DOHH2 (cell line): Measurements from ENCODE around the gene ARHGEF12.

Experiments used
- H3F3A ChIP-seq: fragments of 200-600 bp; sonication (generic), shearing (Covaris generic); 2 replicates; pipeline ENCODE4 v1.6.0; 2016; ENCODE audit warnings: antibody characterized with exemption, mild to moderate bottlenecking; ENCODE audit not compliant: control insufficient read depth, insufficient read depth
- H3K27ac ChIP-seq: fragments of 200-600 bp; sonication (generic); 2 replicates; pipeline ENCODE4 v1.5.1; 2014; ENCODE audit warnings: low read depth, mild to moderate bottlenecking, low read length, moderate library complexity
- H3K27me3 ChIP-seq: fragments of 200-600 bp; sonication (generic); 2 replicates; pipeline ENCODE4 v1.6.1; 2014; ENCODE audit warnings: mild to moderate bottlenecking, low read length, mixed read lengths; ENCODE audit not compliant: control insufficient read depth
- H3K36me3 ChIP-seq: fragments of 200-600 bp; sonication (generic); 2 replicates; pipeline ENCODE4 v1.6.1; 2014; ENCODE audit warnings: mild to moderate bottlenecking, low read length, moderate library complexity, mixed read lengths; ENCODE audit not compliant: control insufficient read depth
- H3K4me1 ChIP-seq: fragments of 200-600 bp; sonication (generic); 2 replicates; pipeline ENCODE4 v1.6.1; 2014; ENCODE audit warnings: mild to moderate bottlenecking, low read length, mixed read lengths; ENCODE audit not compliant: control insufficient read depth
- H3K4me2 ChIP-seq: fragments of 200-600 bp; sonication (generic); 2 replicates; pipeline ENCODE4 v1.6.0; 2014; ENCODE audit warnings: mild to moderate bottlenecking, low read length, moderate library complexity
- H3K4me3 ChIP-seq: fragments of 200-600 bp; sonication (generic); 2 replicates; pipeline ENCODE4 v1.5.1; 2014; ENCODE audit warnings: mild to moderate bottlenecking, low read length, mixed read lengths
- H3K79me2 ChIP-seq: fragments of 200-600 bp; sonication (generic); 2 replicates; pipeline ENCODE4 v1.6.1; 2014; ENCODE audit warnings: mild to moderate bottlenecking, low read length, mixed read lengths; ENCODE audit not compliant: control insufficient read depth
- H3K9me2 ChIP-seq: fragments of 200-600 bp; sonication (generic); replicated peaks from 2 replicates; pipeline ENCODE4 v1.6.1; 2014; ENCODE audit warnings: mild to moderate bottlenecking, low read length, mixed read lengths; ENCODE audit not compliant: control insufficient read depth
- H3K9me3 ChIP-seq: fragments of 200-600 bp; sonication (generic); 2 replicates; pipeline ENCODE4 v1.6.1; 2014; ENCODE audit warnings: antibody characterized with exemption, low read length, mixed read lengths; ENCODE audit not compliant: control insufficient read depth, insufficient read depth
- H4K20me1 ChIP-seq: fragments of 200-600 bp; sonication (generic); 2 replicates; pipeline ENCODE4 v1.6.0; 2014; ENCODE audit warnings: low read depth, mild to moderate bottlenecking, antibody characterized with exemption, low read length, moderate library complexity; ENCODE audit not compliant: control insufficient read depth, insufficient read depth
- EZH2phosphoT487 ChIP-seq: fragments of 200-600 bp; sonication (generic); IDR thresholded peaks from 2 replicates; pipeline ENCODE4 v1.6.1; 2017; ENCODE audit warnings: borderline replicate concordance, mild to moderate bottlenecking, antibody characterized with exemption, low read length, moderate library complexity, mixed read lengths
- TF ChIP-seq, protein P1 (sequence below): fragments of 200-600 bp; sonication (generic); IDR thresholded peaks from one replicate; pipeline ENCODE4 v1.5.1; 2014; ENCODE audit warnings: antibody characterized with exemption, mild to moderate bottlenecking, low read depth, low read length; ENCODE audit not compliant: poor library complexity, severe bottlenecking

The ARHGEF12 gene

GRCh38 chr11:120308081-120308480 lies 28.1 kb upstream of the ARHGEF12 start:
- Histone ChIP-seq H3K4me3 (no peak overlapping the region), H3K27ac (no peak overlapping the region), H3K79me2 (no peaks in the 10 kb centered on the region), H3K4me1 (peaks cover 4% of the 10 kb centered on the region), H3F3A (no peaks in the 10 kb centered on the region), H3K36me3 (no peaks in the 10 kb centered on the region), H3K9me2 (no peaks in the 10 kb centered on the region), H3K27me3 (peaks cover 14% of the 10 kb centered on the region; the same call in 1 of the 2 replicates), H4K20me1 (no peaks in the 10 kb centered on the region), H3K4me2 (no peak overlapping the region), H3K9me3 (no peaks in the 10 kb centered on the region)
- TF ChIP-seq, protein P1, sequence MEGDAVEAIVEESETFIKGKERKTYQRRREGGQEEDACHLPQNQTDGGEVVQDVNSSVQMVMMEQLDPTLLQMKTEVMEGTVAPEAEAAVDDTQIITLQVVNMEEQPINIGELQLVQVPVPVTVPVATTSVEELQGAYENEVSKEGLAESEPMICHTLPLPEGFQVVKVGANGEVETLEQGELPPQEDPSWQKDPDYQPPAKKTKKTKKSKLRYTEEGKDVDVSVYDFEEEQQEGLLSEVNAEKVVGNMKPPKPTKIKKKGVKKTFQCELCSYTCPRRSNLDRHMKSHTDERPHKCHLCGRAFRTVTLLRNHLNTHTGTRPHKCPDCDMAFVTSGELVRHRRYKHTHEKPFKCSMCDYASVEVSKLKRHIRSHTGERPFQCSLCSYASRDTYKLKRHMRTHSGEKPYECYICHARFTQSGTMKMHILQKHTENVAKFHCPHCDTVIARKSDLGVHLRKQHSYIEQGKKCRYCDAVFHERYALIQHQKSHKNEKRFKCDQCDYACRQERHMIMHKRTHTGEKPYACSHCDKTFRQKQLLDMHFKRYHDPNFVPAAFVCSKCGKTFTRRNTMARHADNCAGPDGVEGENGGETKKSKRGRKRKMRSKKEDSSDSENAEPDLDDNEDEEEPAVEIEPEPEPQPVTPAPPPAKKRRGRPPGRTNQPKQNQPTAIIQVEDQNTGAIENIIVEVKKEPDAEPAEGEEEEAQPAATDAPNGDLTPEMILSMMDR = no peak
- no peak for TF ChIP-seq EZH2phosphoT487

- H3K27ac ChIP-seq = no peak overlapping the region
Measured at GRCh38 chr11:120310870-120311269, 25.3 kb upstream of the ARHGEF12 start.

GRCh38 chr11:120314861-120315260 lies 21.4 kb upstream of the ARHGEF12 start:
- no peaks in the 10 kb centered on the region for H4K20me1 ChIP-seq
- no peaks in the 10 kb centered on the region for H3K9me3 ChIP-seq
- H3K36me3 ChIP-seq = no peaks in the 10 kb centered on the region
- H3K27ac ChIP-seq = no peak overlapping the region
- H3K9me2 ChIP-seq = no peaks in the 10 kb centered on the region
- peaks cover 16% of the 10 kb centered on the region for H3K27me3 ChIP-seq
- no peaks in the 10 kb centered on the region for H3K79me2 ChIP-seq
- no peak overlapping the region for H3K4me3 ChIP-seq
- no peaks in the 10 kb centered on the region for H3F3A ChIP-seq
- peaks cover 2% of the 10 kb centered on the region for H3K4me1 ChIP-seq
- no peak overlapping the region for H3K4me2 ChIP-seq
- TF ChIP-seq EZH2phosphoT487 = no peak

More at GRCh38 chr11:120310870-120311269, 25.3 kb upstream of the ARHGEF12 start:
- H3K4me1 ChIP-seq = peaks cover 4% of the 10 kb centered on the region
- no peak overlapping the region for H3K4me2 ChIP-seq
- no peaks in the 10 kb centered on the region for H4K20me1 ChIP-seq
- peaks cover 8% of the 10 kb centered on the region; the same call in 1 of the 2 replicates for H3K27me3 ChIP-seq
- no peaks in the 10 kb centered on the region for H3K36me3 ChIP-seq
- H3K79me2 ChIP-seq = no peaks in the 10 kb centered on the region
- no peaks in the 10 kb centered on the region for H3K9me3 ChIP-seq
- no peaks in the 10 kb centered on the region for H3K9me2 ChIP-seq
- no peak for TF ChIP-seq EZH2phosphoT487
- TF ChIP-seq, protein P1 = no peak
- H3F3A ChIP-seq = no peaks in the 10 kb centered on the region
- no peak overlapping the region for H3K4me3 ChIP-seq

DNA sequence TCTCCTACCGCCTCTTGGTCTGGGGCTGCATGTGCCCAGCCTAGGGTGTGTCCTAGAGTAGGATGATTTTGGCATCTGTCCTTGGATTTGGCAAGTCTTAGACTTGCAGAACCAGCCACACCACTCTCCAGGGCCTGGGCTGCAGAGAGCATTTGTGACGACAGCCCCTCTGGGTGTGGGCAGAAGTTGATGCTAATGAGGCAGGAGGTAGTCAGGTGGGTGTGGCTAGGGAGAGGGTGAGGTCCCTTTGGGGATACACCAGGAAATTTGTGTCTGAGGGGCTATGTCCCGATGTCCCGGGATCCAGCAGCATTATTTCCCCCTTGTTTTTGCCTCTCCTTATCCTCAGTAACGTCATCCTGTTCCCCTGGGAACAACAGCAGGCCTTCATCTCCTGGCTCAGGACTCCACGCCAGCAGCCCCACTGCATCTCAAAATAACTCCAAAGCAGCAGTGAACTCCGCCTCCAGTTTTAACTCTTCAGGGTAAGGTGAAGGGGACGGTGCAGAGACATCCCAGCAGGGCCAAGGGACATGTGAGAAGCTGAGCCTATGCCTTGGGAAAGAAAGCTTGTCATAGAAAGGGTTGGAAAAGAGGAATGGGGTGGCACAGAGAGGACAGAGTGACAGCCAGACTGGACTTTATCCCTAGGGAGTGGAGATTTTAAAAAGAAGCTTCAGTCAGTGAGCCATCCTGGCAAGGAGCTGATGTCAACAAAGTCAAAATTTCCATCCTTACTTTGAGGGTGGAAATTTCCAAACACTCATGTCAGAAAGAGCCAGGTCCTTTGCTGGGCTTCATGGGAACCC lies 19.1 kb upstream of the ARHGEF12 start:
- Histone ChIP-seq H3K27me3 (peaks cover 9% of the 10 kb centered on the region), H3K79me2 (no peaks in the 10 kb centered on the region), H3K27ac (no peak overlapping the region), H3K4me2 (no peak overlapping the region), H3F3A (no peaks in the 10 kb centered on the region), H3K36me3 (no peaks in the 10 kb centered on the region), H3K4me3 (no peak overlapping the region), H3K9me2 (no peaks in the 10 kb centered on the region), H3K9me3 (no peaks in the 10 kb centered on the region), H3K4me1 (no peaks in the 10 kb centered on the region), H4K20me1 (no peaks in the 10 kb centered on the region)
- TF ChIP-seq, protein P1 = no peak
- TF ChIP-seq EZH2phosphoT487 = no peak
